ENCODE measurements around the gene FZR1. TPM values are rescaled to one million over a fixed set of nuclear protein-coding genes. Genes with fewer than 3 reads are reported as not detected.
A peak's percentile ranks its signal among the peaks of the same experiment; 100 is the strongest.

Gene FZR1
- total RNA-seq, 2 donors from 2014 or later: 32.2 to 64.9 TPM

GRCh38 chr19:3556423-3556977, 50.4 kb downstream of the FZR1 start:
- no peak for DNase-seq (ENCODE audit: low spot score)
- WGBS: 28% methylated on average over 9 of the region's 9 CpGs
- TF ChIP-seq, protein P1, sequence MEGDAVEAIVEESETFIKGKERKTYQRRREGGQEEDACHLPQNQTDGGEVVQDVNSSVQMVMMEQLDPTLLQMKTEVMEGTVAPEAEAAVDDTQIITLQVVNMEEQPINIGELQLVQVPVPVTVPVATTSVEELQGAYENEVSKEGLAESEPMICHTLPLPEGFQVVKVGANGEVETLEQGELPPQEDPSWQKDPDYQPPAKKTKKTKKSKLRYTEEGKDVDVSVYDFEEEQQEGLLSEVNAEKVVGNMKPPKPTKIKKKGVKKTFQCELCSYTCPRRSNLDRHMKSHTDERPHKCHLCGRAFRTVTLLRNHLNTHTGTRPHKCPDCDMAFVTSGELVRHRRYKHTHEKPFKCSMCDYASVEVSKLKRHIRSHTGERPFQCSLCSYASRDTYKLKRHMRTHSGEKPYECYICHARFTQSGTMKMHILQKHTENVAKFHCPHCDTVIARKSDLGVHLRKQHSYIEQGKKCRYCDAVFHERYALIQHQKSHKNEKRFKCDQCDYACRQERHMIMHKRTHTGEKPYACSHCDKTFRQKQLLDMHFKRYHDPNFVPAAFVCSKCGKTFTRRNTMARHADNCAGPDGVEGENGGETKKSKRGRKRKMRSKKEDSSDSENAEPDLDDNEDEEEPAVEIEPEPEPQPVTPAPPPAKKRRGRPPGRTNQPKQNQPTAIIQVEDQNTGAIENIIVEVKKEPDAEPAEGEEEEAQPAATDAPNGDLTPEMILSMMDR (IDR thresholded peaks at IDR 0.05): no peak
- TF ChIP-seq POLR2A (IDR thresholded peaks at IDR 0.05) (no peak), POLR2AphosphoS5 (IDR thresholded peaks at IDR 0.05) (no peak)
- H3K9me3 ChIP-seq: no peaks in the 10 kb centered on the region
- H3K36me3 ChIP-seq: no peaks in the 10 kb centered on the region
- no peaks in the 10 kb centered on the region for H3K4me1 ChIP-seq (replicated peaks)
- H3K27me3 ChIP-seq (replicated peaks; ENCODE audit: insufficient read depth): no peaks in the 10 kb centered on the region
- intact Hi-C loops (cut with DNase I): loop anchor here (2.0 kb wide), 1 partner anchor 16 kb away; the partner anchor contains the start of gene HMG20B
- H3K4me3 ChIP-seq: peak overlapping the region; percentile 73 to 79
- no peak overlapping the region for H3K27ac ChIP-seq

- intact Hi-C loops (cut with DNase I): loop anchor here (2.0 kb wide), 1 partner anchor 16 kb away; the partner anchor contains the start of gene HMG20B
- Histone ChIP-seq H3K4me3 (peak overlapping the region; percentile 73 to 79), H3K36me3 (no peaks in the 10 kb centered on the region), H3K27ac (peak overlapping the region in 1 of 2 donors; percentile 61), H3K9me3 (no peaks in the 10 kb centered on the region), H3K4me1 (replicated peaks) (no peaks in the 10 kb centered on the region), H3K27me3 (replicated peaks; ENCODE audit: insufficient read depth) (no peaks in the 10 kb centered on the region)
- peak; percentile 23 for DNase-seq (ENCODE audit: low spot score)
- 1% methylated on average over 30 of the region's 60 CpGs for WGBS
- TF ChIP-seq POLR2AphosphoS5 (IDR thresholded peaks at IDR 0.05) (no peak), POLR2A (IDR thresholded peaks at IDR 0.05) (no peak)
- TF ChIP-seq, protein P1 (IDR thresholded peaks at IDR 0.05): peak in 1 of 4 experiments; percentile 8
Measured at GRCh38 chr19:3556978-3557460, 50.9 kb downstream of the FZR1 start.

DNA sequence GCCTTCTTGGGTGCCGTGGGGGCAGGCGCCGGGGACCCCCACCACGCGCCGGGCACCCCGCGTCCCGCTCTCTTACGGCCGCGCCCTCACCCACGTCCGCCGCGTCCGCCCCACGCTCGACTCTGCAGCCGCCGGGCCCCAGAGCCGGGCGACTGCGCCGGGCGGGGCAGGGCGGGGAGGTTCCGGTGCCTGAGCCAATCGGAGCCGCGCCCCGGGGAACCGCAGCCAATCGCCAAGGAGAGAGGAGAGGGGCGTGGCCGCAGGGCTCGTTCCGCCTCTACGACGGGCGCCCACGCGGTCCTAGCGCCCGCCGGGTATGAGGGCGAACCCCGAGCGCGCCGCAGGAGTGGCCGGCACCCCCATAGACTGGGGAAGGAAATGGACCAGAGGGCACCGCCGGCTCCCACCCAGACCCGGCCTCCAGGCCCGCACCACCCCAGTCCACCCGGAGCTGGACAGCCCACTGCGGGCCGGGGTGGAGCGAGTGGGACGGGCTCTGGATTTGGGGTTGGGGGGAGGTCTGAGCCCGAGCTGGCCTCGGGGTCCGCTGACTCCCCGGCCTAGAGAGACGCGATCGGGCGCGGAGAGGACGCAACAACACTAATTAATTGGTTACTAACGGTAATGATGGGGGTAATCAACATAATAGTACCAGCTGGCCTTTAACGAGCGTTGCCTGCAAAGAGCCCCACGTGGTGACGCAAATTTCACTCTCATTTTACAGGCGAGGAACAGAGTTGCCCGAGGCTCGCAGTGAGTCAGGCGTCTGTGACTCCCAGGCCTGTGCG, 51.5 kb downstream of the FZR1 start, which contains the start of gene MFSD12:
Gene MFSD12, minus strand, starts transcription at position 126 of the 788 bp plus-strand sequence. CDS start 183 bp downstream, outside the sequence.
- TF ChIP-seq, protein P1 (IDR thresholded peaks at IDR 0.05): peak in 2 of 4 experiments; percentile 2
- TF ChIP-seq POLR2A (IDR thresholded peaks at IDR 0.05) (peak; percentile 80), POLR2AphosphoS5 (IDR thresholded peaks at IDR 0.05) (peak; percentile 87)
- H3K27ac ChIP-seq: peak within 1 kb of the TSS; percentile 61 to 77
- intact Hi-C loops (cut with DNase I): loop anchor here (2.0 kb wide), 1 partner anchor 15 kb away; the partner anchor contains the start of gene HMG20B
- no peaks in the 10 kb centered on the region for H3K36me3 ChIP-seq
- H3K27me3 ChIP-seq (replicated peaks; ENCODE audit: insufficient read depth): no peaks in the 10 kb centered on the region
- WGBS: under 1% methylated on average over 79 of the region's 81 CpGs
- H3K9me3 ChIP-seq: no peaks in the 10 kb centered on the region
- H3K4me1 ChIP-seq (replicated peaks): no peaks in the 10 kb centered on the region
- DNase-seq (ENCODE audit: low spot score): peak; percentile 94
- peak within 1 kb of the TSS; percentile 73 to 79 for H3K4me3 ChIP-seq

DNA sequence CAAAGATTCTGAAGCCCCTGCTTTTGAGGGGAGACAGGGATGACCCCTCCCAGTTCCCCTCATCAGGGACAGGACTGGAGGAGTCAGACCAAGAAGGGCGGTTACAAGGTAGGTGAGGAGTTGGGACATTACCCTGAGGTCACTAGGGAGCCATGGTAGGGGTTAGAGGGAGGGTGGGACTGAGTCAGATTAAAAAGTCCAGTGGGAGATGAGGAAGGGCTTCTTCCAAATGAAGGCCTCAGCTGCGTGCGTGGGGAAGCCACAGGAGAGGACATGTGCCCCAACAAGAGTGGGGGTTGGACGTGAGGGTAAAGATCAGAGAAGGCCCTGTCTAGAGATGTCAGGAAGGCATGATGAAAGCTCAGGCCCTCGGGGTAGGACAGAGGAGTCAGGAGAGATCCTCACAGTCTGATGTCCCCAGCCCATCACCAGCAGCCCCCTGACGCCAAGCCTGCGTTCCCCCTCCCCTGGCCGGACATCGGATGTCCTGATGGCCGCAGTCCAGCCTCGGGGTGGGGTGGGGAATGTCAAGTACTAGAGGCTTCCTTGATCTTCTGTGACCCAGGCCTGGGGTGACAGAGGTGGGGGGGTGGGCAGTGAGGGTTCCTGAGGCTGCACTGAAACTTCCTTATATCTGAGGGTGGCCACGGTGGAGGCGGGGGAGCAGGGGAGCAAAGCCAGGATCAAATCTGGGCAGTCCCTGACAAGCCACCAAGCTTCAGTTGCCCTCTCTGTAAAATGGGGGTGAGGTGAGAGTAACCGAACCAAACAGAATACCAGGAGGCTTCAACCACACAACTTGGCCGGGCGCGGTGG, 57.8 kb downstream of the FZR1 start:
- H3K4me1 ChIP-seq (replicated peaks): no peaks in the 10 kb centered on the region
- no peaks in the 10 kb centered on the region for H3K9me3 ChIP-seq
- intact Hi-C loops (cut with DNase I): no loop called here
- no peaks in the 10 kb centered on the region for H3K36me3 ChIP-seq
- no peak overlapping the region for H3K27ac ChIP-seq
- 89% methylated on average over 17 of the region's 17 CpGs for WGBS
- H3K4me3 ChIP-seq: no peak overlapping the region
- TF ChIP-seq, protein P1 (IDR thresholded peaks at IDR 0.05): no peak
- TF ChIP-seq POLR2A (IDR thresholded peaks at IDR 0.05) (no peak), POLR2AphosphoS5 (IDR thresholded peaks at IDR 0.05) (no peak)
- H3K27me3 ChIP-seq (replicated peaks; ENCODE audit: insufficient read depth): no peaks in the 10 kb centered on the region
- no peak for DNase-seq (ENCODE audit: low spot score)

All from prostate gland (tissue), 2 donors.